HepG2 (cell line): Measurements from ENCODE around the gene C11orf24. TPM values are rescaled to one million over a fixed set of nuclear protein-coding genes. Genes with fewer than 3 reads are reported as not detected.
A peak's percentile ranks its signal among the peaks of the same experiment; 100 is the strongest.

Experiments
- CEBPG ChIP-seq: IDR thresholded peaks from 2 replicates; pipeline ENCODE4 v1.6.1; 2016
- DNMT1 ChIP-seq: sonication (generic); formaldehyde crosslinking; IDR thresholded peaks from 2 replicates; pipeline ENCODE4 v1.5.1; 2020; ENCODE audit warnings: mild to moderate bottlenecking, missing genetic modification reagents
- HNF4G ChIP-seq, 2 experiments: sonication (generic) in 1 of 2; formaldehyde crosslinking in 1 of 2; IDR thresholded peaks; 2 replicates each; pipeline versions ENCODE4 v1.4.0 to v1.6.1; 2011 to 2020; ENCODE audit warnings: borderline replicate concordance in 2 of 2, low read depth in 2 of 2, mild to moderate bottlenecking in 2 of 2, low read length in 1 of 2, missing genetic modification reagents in 1 of 2, moderate library complexity in 1 of 2
- HOXA9 ChIP-seq: sonication (generic); formaldehyde crosslinking; IDR thresholded peaks from 2 replicates; pipeline ENCODE4 v1.8.1; 2022; ENCODE audit warnings: missing genetic modification reagents, mild to moderate bottlenecking, moderate library complexity, borderline replicate concordance
- KDM6A ChIP-seq: IDR thresholded peaks from 2 replicates; pipeline ENCODE4 v1.6.1; 2016; ENCODE audit warnings: low read depth
- PHF8 ChIP-seq: sonication (generic); formaldehyde crosslinking; IDR thresholded peaks from 2 replicates; pipeline ENCODE4 v1.5.0; 2020; ENCODE audit warnings: missing genetic modification reagents
- RARA ChIP-seq: IDR thresholded peaks from 2 replicates; pipeline ENCODE4 v1.6.1; 2016; ENCODE audit warnings: missing genetic modification reagents, missing compliant biosample characterization
- RBFOX2 ChIP-seq: fragments of 200-400 bp; formaldehyde crosslinking; IDR thresholded peaks from 2 replicates; pipeline ENCODE4 v1.6.1; 2017; ENCODE audit warnings: low read depth, mild to moderate bottlenecking, low read length
- TOE1 ChIP-seq: sonication (generic); formaldehyde crosslinking; IDR thresholded peaks from 2 replicates; pipeline ENCODE4 v1.4.0; 2020; ENCODE audit warnings: mild to moderate bottlenecking, missing genetic modification reagents
- TP53 ChIP-seq: sonication (generic); formaldehyde crosslinking; conservative IDR thresholded peaks from 2 replicates; pipeline ENCODE4 v1.4.0; 2020; ENCODE audit warnings: missing genetic modification reagents
- ZNF264 ChIP-seq: sonication (generic); formaldehyde crosslinking; IDR thresholded peaks from 2 replicates; pipeline ENCODE4 v1.4.0; 2020; ENCODE audit warnings: missing genetic modification reagents
- ZNF670 ChIP-seq: sonication (generic); formaldehyde crosslinking; IDR thresholded peaks from 2 replicates; pipeline ENCODE4 v1.8.0; 2022; ENCODE audit warnings: mild to moderate bottlenecking, missing genetic modification reagents, borderline replicate concordance
- ZNF737 ChIP-seq: sonication (generic); formaldehyde crosslinking; IDR thresholded peaks from 2 replicates; pipeline ENCODE4 v1.5.0; 2020; ENCODE audit warnings: missing genetic modification reagents, mild to moderate bottlenecking, borderline replicate concordance
- ZNF782 ChIP-seq: sonication (generic); formaldehyde crosslinking; IDR thresholded peaks from 2 replicates; pipeline ENCODE4 v1.4.0; 2020; ENCODE audit warnings: missing genetic modification reagents, mild to moderate bottlenecking, borderline replicate concordance
- ZSCAN9 ChIP-seq: IDR thresholded peaks from 2 replicates; pipeline ENCODE4 v1.6.1; 2016; ENCODE audit warnings: borderline replicate concordance
- polyA plus RNA-seq, 8 experiments: library from polyadenylated mRNA; depleted of rRNA in 3 of 8; stranded (reverse) in 7 of 8; unstranded in 1 of 8; fragments of >200 nt; fragmentation: Illumina TruSeq in 4 of 8; extraction: Trizol in 4 of 8; gene quantifications; 2 replicates each; pipeline versions ENCODE4 v1.2.1 to v1.2.3, GENCODE V29; 2011 to 2016; ENCODE audit warnings: low read depth in 4 of 8, missing spikeins in 1 of 8, mixed read lengths in 1 of 8; ENCODE audit not compliant: insufficient read depth in 1 of 8
- total RNA-seq, 5 experiments: library from RNA; depleted of rRNA; stranded (reverse); fragments of >200 nt; fragmentation: Illumina TruSeq; extraction: Trizol; gene quantifications; 2 replicates each; pipeline ENCODE4 v1.2.3, GENCODE V29; 2016; ENCODE audit warnings: low read depth in 1 of 5
- TF ChIP-seq, protein P1 (sequence below), 2 experiments: fragments of 450-650 bp in 1 of 2; sonication (generic) in 1 of 2; formaldehyde crosslinking; IDR thresholded peaks; 2 replicates each; pipeline versions ENCODE4 v1.5.0 to v1.8.0; 2020 to 2022; ENCODE audit warnings: mild to moderate bottlenecking in 1 of 2, missing genetic modification reagents in 1 of 2
- TF ChIP-seq, protein P2 (sequence below): sonication (generic); formaldehyde crosslinking; IDR thresholded peaks from 2 replicates; pipeline ENCODE4 v1.5.1; 2020; ENCODE audit warnings: mild to moderate bottlenecking, moderate library complexity, missing genetic modification reagents
- TF ChIP-seq, protein P3 (sequence below): IDR thresholded peaks from 2 replicates; pipeline ENCODE4 v1.6.1; 2012; ENCODE audit warnings: low read length, improper control_type of control experiment
- TF ChIP-seq, protein P4 (sequence below): sonication (generic); formaldehyde crosslinking; IDR thresholded peaks from 2 replicates; pipeline ENCODE4 v1.8.0; 2022; ENCODE audit warnings: mild to moderate bottlenecking, missing genetic modification reagents; ENCODE audit not compliant: insufficient replicate concordance
- TF ChIP-seq, protein P5 (sequence below): IDR thresholded peaks from 2 replicates; pipeline ENCODE4 v1.6.1; 2018; ENCODE audit warnings: missing genetic modification reagents, mild to moderate bottlenecking, missing compliant biosample characterization

Gene C11orf24
- total and polyA plus RNA-seq, 2 of the 13 experiments (the other 11 are each of a cell fraction or from before 2014, with no cell fraction given) = 52.9 to 55.5 TPM

DNA sequence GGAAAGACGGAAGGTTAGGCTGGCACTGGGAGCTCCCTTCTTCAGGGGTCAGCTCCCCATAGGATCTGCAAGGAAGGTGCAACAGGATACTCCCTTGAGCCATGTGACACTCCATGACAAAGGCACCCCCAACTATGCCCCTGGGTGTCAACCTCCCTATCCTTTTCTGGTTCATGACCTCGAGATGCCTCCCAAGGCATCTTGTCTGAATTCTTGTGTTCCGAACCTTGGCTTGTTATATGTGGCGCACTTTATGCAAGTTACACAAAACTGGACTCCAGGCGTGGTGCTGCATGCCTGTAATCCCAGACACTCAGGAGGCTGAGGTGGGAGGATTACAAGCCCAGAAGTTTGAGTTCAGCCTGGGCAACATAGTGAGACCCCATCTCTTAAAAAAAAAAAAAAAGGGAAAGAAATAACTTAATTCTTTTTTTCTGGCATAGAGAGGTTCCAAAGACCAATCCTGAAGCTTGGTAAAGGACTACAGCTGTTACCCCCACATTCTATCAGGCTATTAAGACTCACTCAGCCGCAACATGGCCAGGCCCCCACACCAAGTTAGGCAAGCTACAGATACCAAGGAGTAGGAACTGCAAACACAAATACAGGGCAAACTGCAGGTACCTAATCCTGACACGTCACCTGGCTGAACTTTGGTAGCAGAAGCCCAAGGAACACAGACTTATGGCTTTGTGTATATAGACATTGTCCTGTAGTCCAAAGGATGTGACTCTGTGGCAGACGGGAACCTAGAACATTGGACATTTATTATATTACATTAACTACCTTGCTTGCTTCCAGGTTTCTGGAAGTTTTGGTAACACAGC is 1.4 kb downstream of the C11orf24 start (continued):
- TF ChIP-seq, protein P1, sequence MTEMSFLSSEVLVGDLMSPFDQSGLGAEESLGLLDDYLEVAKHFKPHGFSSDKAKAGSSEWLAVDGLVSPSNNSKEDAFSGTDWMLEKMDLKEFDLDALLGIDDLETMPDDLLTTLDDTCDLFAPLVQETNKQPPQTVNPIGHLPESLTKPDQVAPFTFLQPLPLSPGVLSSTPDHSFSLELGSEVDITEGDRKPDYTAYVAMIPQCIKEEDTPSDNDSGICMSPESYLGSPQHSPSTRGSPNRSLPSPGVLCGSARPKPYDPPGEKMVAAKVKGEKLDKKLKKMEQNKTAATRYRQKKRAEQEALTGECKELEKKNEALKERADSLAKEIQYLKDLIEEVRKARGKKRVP (CRISPR knock-in tag; IDR thresholded peaks at IDR 0.05) = no peak
- TF ChIP-seq RBFOX2 (0 out of 2 replicates have a peak, but pooled peaks have one; percentile 20), TP53 (CRISPR knock-in tag) (no peak), RARA (CRISPR knock-in tag) (peak; percentile 45), PHF8 (CRISPR knock-in tag) (no peak), DNMT1 (CRISPR knock-in tag) (no peak), ZNF670 (CRISPR knock-in tag) (no peak), HOXA9 (CRISPR knock-in tag) (no peak), HNF4G (IDR thresholded peaks at IDR 0.05; ENCODE audit: borderline replicate concordance, low read depth, low read length) (peak; percentile 89), HNF4G (CRISPR knock-in tag; IDR thresholded peaks at IDR 0.05; ENCODE audit: borderline replicate concordance, low read depth) (no peak), ZSCAN9 (CRISPR knock-in tag) (no peak), ZNF264 (0 out of 2 replicates have a peak, but pooled peaks have one; percentile 28), TOE1 (CRISPR knock-in tag) (no peak), ZNF737 (CRISPR knock-in tag) (no peak), KDM6A (CRISPR knock-in tag) (0 out of 2 replicates have a peak, but pooled peaks have one; percentile 20), ZNF782 (CRISPR knock-in tag) (no peak), CEBPG (CRISPR knock-in tag) (no peak)
- TF ChIP-seq, protein P2, sequence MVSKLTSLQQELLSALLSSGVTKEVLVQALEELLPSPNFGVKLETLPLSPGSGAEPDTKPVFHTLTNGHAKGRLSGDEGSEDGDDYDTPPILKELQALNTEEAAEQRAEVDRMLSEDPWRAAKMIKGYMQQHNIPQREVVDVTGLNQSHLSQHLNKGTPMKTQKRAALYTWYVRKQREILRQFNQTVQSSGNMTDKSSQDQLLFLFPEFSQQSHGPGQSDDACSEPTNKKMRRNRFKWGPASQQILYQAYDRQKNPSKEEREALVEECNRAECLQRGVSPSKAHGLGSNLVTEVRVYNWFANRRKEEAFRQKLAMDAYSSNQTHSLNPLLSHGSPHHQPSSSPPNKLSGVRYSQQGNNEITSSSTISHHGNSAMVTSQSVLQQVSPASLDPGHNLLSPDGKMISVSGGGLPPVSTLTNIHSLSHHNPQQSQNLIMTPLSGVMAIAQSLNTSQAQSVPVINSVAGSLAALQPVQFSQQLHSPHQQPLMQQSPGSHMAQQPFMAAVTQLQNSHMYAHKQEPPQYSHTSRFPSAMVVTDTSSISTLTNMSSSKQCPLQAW = peak; percentile 51; the same call in 1 of the 2 replicates
- TF ChIP-seq, protein P3, sequence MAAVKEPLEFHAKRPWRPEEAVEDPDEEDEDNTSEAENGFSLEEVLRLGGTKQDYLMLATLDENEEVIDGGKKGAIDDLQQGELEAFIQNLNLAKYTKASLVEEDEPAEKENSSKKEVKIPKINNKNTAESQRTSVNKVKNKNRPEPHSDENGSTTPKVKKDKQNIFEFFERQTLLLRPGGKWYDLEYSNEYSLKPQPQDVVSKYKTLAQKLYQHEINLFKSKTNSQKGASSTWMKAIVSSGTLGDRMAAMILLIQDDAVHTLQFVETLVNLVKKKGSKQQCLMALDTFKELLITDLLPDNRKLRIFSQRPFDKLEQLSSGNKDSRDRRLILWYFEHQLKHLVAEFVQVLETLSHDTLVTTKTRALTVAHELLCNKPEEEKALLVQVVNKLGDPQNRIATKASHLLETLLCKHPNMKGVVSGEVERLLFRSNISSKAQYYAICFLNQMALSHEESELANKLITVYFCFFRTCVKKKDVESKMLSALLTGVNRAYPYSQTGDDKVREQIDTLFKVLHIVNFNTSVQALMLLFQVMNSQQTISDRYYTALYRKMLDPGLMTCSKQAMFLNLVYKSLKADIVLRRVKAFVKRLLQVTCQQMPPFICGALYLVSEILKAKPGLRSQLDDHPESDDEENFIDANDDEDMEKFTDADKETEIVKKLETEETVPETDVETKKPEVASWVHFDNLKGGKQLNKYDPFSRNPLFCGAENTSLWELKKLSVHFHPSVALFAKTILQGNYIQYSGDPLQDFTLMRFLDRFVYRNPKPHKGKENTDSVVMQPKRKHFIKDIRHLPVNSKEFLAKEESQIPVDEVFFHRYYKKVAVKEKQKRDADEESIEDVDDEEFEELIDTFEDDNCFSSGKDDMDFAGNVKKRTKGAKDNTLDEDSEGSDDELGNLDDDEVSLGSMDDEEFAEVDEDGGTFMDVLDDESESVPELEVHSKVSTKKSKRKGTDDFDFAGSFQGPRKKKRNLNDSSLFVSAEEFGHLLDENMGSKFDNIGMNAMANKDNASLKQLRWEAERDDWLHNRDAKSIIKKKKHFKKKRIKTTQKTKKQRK = no peak
- TF ChIP-seq, protein P4, sequence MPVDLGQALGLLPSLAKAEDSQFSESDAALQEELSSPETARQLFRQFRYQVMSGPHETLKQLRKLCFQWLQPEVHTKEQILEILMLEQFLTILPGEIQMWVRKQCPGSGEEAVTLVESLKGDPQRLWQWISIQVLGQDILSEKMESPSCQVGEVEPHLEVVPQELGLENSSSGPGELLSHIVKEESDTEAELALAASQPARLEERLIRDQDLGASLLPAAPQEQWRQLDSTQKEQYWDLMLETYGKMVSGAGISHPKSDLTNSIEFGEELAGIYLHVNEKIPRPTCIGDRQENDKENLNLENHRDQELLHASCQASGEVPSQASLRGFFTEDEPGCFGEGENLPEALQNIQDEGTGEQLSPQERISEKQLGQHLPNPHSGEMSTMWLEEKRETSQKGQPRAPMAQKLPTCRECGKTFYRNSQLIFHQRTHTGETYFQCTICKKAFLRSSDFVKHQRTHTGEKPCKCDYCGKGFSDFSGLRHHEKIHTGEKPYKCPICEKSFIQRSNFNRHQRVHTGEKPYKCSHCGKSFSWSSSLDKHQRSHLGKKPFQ (CRISPR knock-in tag) = peak; percentile 70
- TF ChIP-seq, protein P5, sequence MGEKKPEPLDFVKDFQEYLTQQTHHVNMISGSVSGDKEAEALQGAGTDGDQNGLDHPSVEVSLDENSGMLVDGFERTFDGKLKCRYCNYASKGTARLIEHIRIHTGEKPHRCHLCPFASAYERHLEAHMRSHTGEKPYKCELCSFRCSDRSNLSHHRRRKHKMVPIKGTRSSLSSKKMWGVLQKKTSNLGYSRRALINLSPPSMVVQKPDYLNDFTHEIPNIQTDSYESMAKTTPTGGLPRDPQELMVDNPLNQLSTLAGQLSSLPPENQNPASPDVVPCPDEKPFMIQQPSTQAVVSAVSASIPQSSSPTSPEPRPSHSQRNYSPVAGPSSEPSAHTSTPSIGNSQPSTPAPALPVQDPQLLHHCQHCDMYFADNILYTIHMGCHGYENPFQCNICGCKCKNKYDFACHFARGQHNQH = no peak
